Neural progenitor cell (in vitro differentiated cells): ENCODE measurements around the gene TMEM139. TPM values are rescaled to one million over a fixed set of nuclear protein-coding genes. Genes with fewer than 3 reads are reported as not detected.

Experiments used
- DNase-seq: peaks from one replicate; pipeline ENCODE4 v3.0.0-alpha.2; 2016; ENCODE audit warnings: low spot score
- H2AFZ ChIP-seq: fragments of 200-600 bp; sonication (generic); replicated peaks from 2 replicates; pipeline ENCODE4 v1.6.1; 2016; ENCODE audit warnings: antibody characterized with exemption
- H3F3A ChIP-seq: fragments of 200-600 bp; sonication (generic); 2 replicates; pipeline ENCODE4 v1.6.1; 2016; ENCODE audit warnings: antibody characterized with exemption, low read depth
- H3K27ac ChIP-seq: fragments of 200-600 bp; sonication (generic); 2 replicates; pipeline ENCODE4 v1.5.1; 2016; ENCODE audit warnings: mild to moderate bottlenecking
- H3K27me3 ChIP-seq: fragments of 200-600 bp; sonication (generic); 2 replicates; pipeline ENCODE4 v1.6.1; 2016; ENCODE audit warnings: mild to moderate bottlenecking, moderate library complexity
- H3K36me3 ChIP-seq: fragments of 200-600 bp; sonication (generic); 2 replicates; pipeline ENCODE4 v1.5.1; 2016
- H3K4me1 ChIP-seq: fragments of 200-600 bp; sonication (generic); 2 replicates; pipeline ENCODE4 v1.6.1; 2016; ENCODE audit warnings: mixed run types
- H3K4me2 ChIP-seq: fragments of 200-600 bp; sonication (generic); 2 replicates; pipeline ENCODE4 v1.6.1; 2016
- H3K4me3 ChIP-seq: fragments of 200-600 bp; sonication (generic); 2 replicates; pipeline ENCODE4 v1.5.1; 2016
- H3K79me2 ChIP-seq: fragments of 200-600 bp; sonication (generic); 2 replicates; pipeline ENCODE4 v1.6.1; 2016; ENCODE audit warnings: low read depth
- H3K9ac ChIP-seq: fragments of 200-600 bp; sonication (generic); 2 replicates; pipeline ENCODE4 v1.6.1; 2016
- H3K9me3 ChIP-seq: fragments of 200-600 bp; sonication (generic); 2 replicates; pipeline ENCODE4 v1.5.1; 2016; ENCODE audit warnings: low read depth
- H4K20me1 ChIP-seq: fragments of 200-600 bp; sonication (generic); 2 replicates; pipeline ENCODE4 v1.6.1; 2016; ENCODE audit warnings: low read depth
- H3K27ac Mint-ChIP-seq: 3 replicates; pipeline ENCODE4 v1.8.0; 2021; ENCODE audit warnings: mixed read lengths
- H3K27me3 Mint-ChIP-seq: 2 replicates; pipeline ENCODE4 v1.8.0; 2022; ENCODE audit warnings: low read depth, mild to moderate bottlenecking, inconsistent platforms, moderate library complexity, mixed read lengths; ENCODE audit not compliant: insufficient read depth
- H3K36me3 Mint-ChIP-seq: 3 replicates; pipeline ENCODE4 v1.8.0; 2021; ENCODE audit warnings: mixed read lengths
- H3K4me1 Mint-ChIP-seq: 3 replicates; pipeline ENCODE4 v1.8.0; 2021; ENCODE audit warnings: mixed read lengths
- H3K4me3 Mint-ChIP-seq: 3 replicates; pipeline ENCODE4 v1.8.0; 2021; ENCODE audit warnings: mild to moderate bottlenecking, moderate library complexity, mixed read lengths
- H3K9me3 Mint-ChIP-seq: 3 replicates; pipeline ENCODE4 v1.8.0; 2020; ENCODE audit warnings: mixed read lengths
- EZH2 ChIP-seq: fragments of 200-600 bp; sonication (generic); IDR thresholded peaks from 2 replicates; pipeline ENCODE4 v1.6.1; 2017; ENCODE audit warnings: antibody characterized with exemption, mild to moderate bottlenecking, moderate library complexity
- EZH2phosphoT487 ChIP-seq: fragments of 200-600 bp; sonication (generic); IDR thresholded peaks from 2 replicates; pipeline ENCODE4 v1.6.1; 2017; ENCODE audit warnings: antibody characterized with exemption
- total RNA-seq: library from RNA; depleted of rRNA; stranded (reverse); fragments of >200 nt; gene quantifications from 2 replicates; pipeline ENCODE4 v1.2.3, GENCODE V29; 2015; ENCODE audit warnings: low replicate concordance
- TF ChIP-seq, protein P1 (sequence below): fragments of 200-600 bp; sonication (generic); IDR thresholded peaks from 2 replicates; pipeline ENCODE4 v1.5.1; 2017; ENCODE audit warnings: antibody characterized with exemption, mild to moderate bottlenecking

The TMEM139 gene
- total RNA-seq, 1 donor from 2014 or later: 0.94 TPM

DNA sequence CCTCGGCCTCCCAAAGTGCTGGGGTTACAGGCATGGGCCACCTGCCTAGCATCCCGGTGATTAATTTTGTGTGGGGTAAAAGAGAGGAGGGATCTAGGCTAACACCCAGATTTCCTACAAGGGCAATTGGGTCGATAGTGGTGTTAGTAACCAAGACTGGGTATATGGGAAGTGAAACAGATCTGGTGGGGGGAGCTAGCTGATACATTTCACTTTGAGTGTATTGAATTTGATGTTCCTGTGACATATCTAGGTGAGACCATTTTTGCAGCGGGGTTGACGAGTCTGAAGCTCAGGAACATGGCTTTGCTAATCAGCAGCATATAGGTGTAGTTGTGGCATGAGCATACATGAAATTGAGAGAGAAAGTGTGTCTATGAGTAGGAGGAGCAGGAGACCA lies 43.1 kb downstream of the TMEM139 start:
- H3K27ac Mint-ChIP-seq: peak overlapping the region; percentile 46
- H3F3A ChIP-seq: no peaks in the 10 kb centered on the region

DNA sequence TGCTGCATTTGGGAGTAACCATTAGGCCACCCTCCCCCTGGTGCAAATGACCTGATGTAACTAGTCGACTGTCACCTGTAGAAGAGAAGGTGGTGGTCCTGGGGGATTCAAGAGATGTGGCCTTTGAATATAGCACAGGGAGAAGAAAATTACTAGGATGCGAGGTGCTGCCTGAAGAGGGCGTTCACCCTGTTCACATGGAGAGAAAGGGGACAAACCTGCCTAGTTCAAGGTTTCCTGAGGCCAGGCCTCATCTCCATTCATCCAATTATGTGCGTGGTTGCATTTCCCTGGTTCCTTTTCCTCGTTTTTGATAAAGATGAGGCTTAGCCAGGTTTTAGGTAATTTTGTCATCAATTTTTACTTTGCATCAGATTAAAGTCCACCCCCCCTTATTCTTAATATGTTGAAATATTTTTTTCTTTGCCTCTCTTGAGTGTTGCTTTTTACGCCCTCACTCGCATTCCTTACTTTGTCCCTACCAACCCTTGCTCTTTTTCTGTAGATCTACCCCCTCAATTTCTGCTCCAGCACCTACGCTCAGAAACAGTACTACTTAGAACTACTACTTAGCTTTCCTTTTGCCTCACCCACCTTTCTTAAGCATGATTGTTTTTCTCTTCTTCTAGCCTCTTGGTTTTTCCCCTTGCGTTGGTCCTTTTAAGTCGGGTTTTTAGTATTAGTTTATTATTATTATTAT lies 44.9 kb downstream of the TMEM139 start:
- H2AFZ ChIP-seq: no peak overlapping the region
- H3K4me3 Mint-ChIP-seq: peak overlapping the region; percentile 15
- no peaks in the 10 kb centered on the region for H3K36me3 Mint-ChIP-seq
- no peak overlapping the region for H3K9ac ChIP-seq
- no peaks in the 10 kb centered on the region for H3K9me3 ChIP-seq
- no peak for DNase-seq
- H3F3A ChIP-seq: no peaks in the 10 kb centered on the region
- no peaks in the 10 kb centered on the region for H3K27me3 ChIP-seq
- no peaks in the 10 kb centered on the region for H3K36me3 ChIP-seq
- H3K4me3 ChIP-seq: no peak overlapping the region
- H3K27me3 Mint-ChIP-seq: peaks cover 2% of the 10 kb centered on the region
- no peak overlapping the region for H3K4me2 ChIP-seq
- H4K20me1 ChIP-seq: no peaks in the 10 kb centered on the region
- no peaks in the 10 kb centered on the region for H3K4me1 ChIP-seq
- H3K79me2 ChIP-seq: no peaks in the 10 kb centered on the region
- peaks cover 6% of the 10 kb centered on the region for H3K4me1 Mint-ChIP-seq
- H3K9me3 Mint-ChIP-seq: no peaks in the 10 kb centered on the region
- H3K27ac Mint-ChIP-seq: no peak overlapping the region
- no peak overlapping the region for H3K27ac ChIP-seq
- TF ChIP-seq EZH2 (no peak), EZH2phosphoT487 (no peak)

More for the DNA sequence above, 43.1 kb downstream of the TMEM139 start:
- no peak for DNase-seq
- H3K27me3 Mint-ChIP-seq: peaks cover 2% of the 10 kb centered on the region
- no peak overlapping the region for H3K4me2 ChIP-seq
- no peak overlapping the region for H3K4me3 ChIP-seq
- peaks cover 19% of the 10 kb centered on the region for H3K4me1 Mint-ChIP-seq
- H3K4me3 Mint-ChIP-seq: no peak overlapping the region
- no peaks in the 10 kb centered on the region for H3K9me3 ChIP-seq
- no peak for TF ChIP-seq EZH2phosphoT487
- TF ChIP-seq, protein P1, sequence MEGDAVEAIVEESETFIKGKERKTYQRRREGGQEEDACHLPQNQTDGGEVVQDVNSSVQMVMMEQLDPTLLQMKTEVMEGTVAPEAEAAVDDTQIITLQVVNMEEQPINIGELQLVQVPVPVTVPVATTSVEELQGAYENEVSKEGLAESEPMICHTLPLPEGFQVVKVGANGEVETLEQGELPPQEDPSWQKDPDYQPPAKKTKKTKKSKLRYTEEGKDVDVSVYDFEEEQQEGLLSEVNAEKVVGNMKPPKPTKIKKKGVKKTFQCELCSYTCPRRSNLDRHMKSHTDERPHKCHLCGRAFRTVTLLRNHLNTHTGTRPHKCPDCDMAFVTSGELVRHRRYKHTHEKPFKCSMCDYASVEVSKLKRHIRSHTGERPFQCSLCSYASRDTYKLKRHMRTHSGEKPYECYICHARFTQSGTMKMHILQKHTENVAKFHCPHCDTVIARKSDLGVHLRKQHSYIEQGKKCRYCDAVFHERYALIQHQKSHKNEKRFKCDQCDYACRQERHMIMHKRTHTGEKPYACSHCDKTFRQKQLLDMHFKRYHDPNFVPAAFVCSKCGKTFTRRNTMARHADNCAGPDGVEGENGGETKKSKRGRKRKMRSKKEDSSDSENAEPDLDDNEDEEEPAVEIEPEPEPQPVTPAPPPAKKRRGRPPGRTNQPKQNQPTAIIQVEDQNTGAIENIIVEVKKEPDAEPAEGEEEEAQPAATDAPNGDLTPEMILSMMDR: no peak
- no peak overlapping the region for H3K27ac ChIP-seq
- no peaks in the 10 kb centered on the region for H3K36me3 ChIP-seq
- no peaks in the 10 kb centered on the region for H3K27me3 ChIP-seq
- no peaks in the 10 kb centered on the region for H3K36me3 Mint-ChIP-seq
- no peak overlapping the region for H3K9ac ChIP-seq
- no peaks in the 10 kb centered on the region for H3K79me2 ChIP-seq
- H3K9me3 Mint-ChIP-seq: no peaks in the 10 kb centered on the region
- H2AFZ ChIP-seq: no peak overlapping the region
- H4K20me1 ChIP-seq: no peaks in the 10 kb centered on the region
- H3K4me1 ChIP-seq: no peaks in the 10 kb centered on the region

DNA sequence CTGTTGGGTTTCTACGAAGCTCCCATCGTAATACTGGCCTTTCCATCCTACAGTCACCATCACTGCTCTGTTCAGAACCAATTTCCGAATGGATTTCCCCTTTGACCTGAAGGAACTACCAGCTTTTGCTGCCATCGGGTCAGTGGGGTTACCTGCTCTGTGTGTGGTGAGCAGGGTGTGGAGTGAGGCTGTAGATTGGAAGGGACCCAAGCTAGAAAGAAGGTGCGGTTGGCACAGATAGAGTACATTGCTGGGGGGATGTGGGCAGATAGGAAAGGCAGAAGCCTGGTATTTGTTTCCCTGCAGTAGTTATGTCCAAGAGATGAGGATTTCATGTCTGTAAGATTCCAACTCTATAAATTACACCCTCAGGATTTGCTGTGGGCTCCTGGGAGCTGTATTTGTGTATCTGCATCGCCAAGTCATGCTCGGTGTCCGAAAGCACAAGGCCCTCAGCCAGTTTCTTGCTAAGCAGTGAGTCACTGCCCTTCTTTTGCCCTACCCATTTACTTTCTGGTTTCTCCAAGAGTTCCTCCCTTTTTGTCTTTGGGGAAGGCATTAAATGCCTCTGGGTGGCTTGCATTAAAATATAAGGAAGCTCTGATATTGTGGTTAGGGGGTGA lies 46.5 kb downstream of the TMEM139 start:
- no peaks in the 10 kb centered on the region for H3K4me1 ChIP-seq
- no peaks in the 10 kb centered on the region for H3K27me3 ChIP-seq
- Mint-ChIP-seq H3K27ac (no peak overlapping the region), H3K4me3 (no peak overlapping the region), H3K4me1 (peaks cover 6% of the 10 kb centered on the region), H3K36me3 (no peaks in the 10 kb centered on the region), H3K9me3 (no peaks in the 10 kb centered on the region), H3K27me3 (peaks cover 2% of the 10 kb centered on the region)
- H3K4me2 ChIP-seq: no peak overlapping the region
- no peaks in the 10 kb centered on the region for H3K9me3 ChIP-seq
- no peak overlapping the region for H3K9ac ChIP-seq
- no peak overlapping the region for H2AFZ ChIP-seq
- no peak overlapping the region for H3K27ac ChIP-seq
- DNase-seq: no peak
- no peaks in the 10 kb centered on the region for H3F3A ChIP-seq
- no peak overlapping the region for H3K4me3 ChIP-seq
- no peaks in the 10 kb centered on the region for H3K79me2 ChIP-seq
- TF ChIP-seq EZH2 (no peak), EZH2phosphoT487 (no peak)
- TF ChIP-seq, protein P1: no peak
- no peaks in the 10 kb centered on the region for H3K36me3 ChIP-seq
- H4K20me1 ChIP-seq: no peaks in the 10 kb centered on the region

DNA sequence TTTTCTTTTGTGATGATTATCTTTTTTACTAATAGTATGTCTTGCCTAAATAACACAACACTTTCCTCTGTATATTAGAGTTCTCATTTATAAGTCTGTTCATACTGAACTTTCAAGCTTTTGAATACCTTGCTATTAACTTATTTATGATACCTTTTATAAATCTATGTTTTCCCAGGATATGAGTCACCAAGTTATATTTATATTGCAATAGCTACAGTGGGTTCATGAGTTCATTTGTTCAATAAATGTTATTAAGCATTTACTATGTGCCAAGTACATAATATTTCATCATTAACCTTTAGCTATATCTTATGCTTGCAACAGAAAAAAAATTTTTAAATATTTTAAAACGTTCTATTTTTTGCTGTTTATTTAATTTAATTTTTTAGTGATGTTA lies 49.5 kb downstream of the TMEM139 start:
- Histone ChIP-seq H4K20me1 (no peaks in the 10 kb centered on the region), H3K4me3 (no peak overlapping the region), H3K79me2 (no peaks in the 10 kb centered on the region), H3K4me1 (no peaks in the 10 kb centered on the region), H3K36me3 (no peaks in the 10 kb centered on the region), H3F3A (no peaks in the 10 kb centered on the region), H3K4me2 (no peak overlapping the region), H3K27me3 (no peaks in the 10 kb centered on the region), H3K9ac (no peak overlapping the region), H2AFZ (no peak overlapping the region), H3K9me3 (no peaks in the 10 kb centered on the region), H3K27ac (no peak overlapping the region)
- no peaks in the 10 kb centered on the region for H3K36me3 Mint-ChIP-seq
- no peaks in the 10 kb centered on the region for H3K9me3 Mint-ChIP-seq
- no peak overlapping the region for H3K27ac Mint-ChIP-seq
- TF ChIP-seq EZH2: no peak
- TF ChIP-seq, protein P1: no peak
- no peak for TF ChIP-seq EZH2phosphoT487
- DNase-seq: no peak
- H3K4me3 Mint-ChIP-seq: no peak overlapping the region
- H3K27me3 Mint-ChIP-seq: no peaks in the 10 kb centered on the region
- no peaks in the 10 kb centered on the region for H3K4me1 Mint-ChIP-seq
